HepG2 (cell line): ENCODE data around the gene ANKRD39. TPM values are rescaled to one million over a fixed set of nuclear protein-coding genes. Genes with fewer than 3 reads are reported as not detected.

ENCODE experiments used
- ATAC-seq: fragments of 200-7000 bp; cut with Tn5 transposase; 3 replicates; pipeline ENCODE4 v1.9.1; 2020; ENCODE audit warnings: mild to moderate bottlenecking, moderate library complexity
- BruUV-seq: library from RNA; stranded (reverse); fragments of 400-500 nt; replicated peaks from 2 replicates; lab custom pipeline; 2021; lab: Mats Ljungman, UMichigan
- CTCF ChIA-PET: fragments of 300-600 bp; formaldehyde crosslinking; extraction: SDS; loops from one replicate; lab custom pipeline; 2021; ENCODE audit warnings: low total read pairs, inconsistent platforms, low intra/inter-chr PET ratio; lab: Yijun Ruan, JAX
- POLR2A ChIA-PET: fragments of 350-600 bp; sonication (Branson Sonifier 250); formaldehyde crosslinking; loops from one replicate; lab custom pipeline; 2020; ENCODE audit warnings: antibody characterized with exemption, inconsistent platforms; lab: Yijun Ruan, JAX
- DNase-seq: peaks from one replicate; pipeline ENCODE4 v3.0.0-alpha.2; 2015; ENCODE audit warnings: low spot score
- FAIRE-seq: peaks from 3 replicates; lab custom pipeline; 2011; peaks lifted over from hg19 to GRCh38; lab: Jason Lieb, UNC
- H2AFZ ChIP-seq: one replicate; pipeline ENCODE4 v1.6.1; 2011; ENCODE audit warnings: low read length, inconsistent platforms
- H3K27ac ChIP-seq: fragments of 300-600 bp; 3 replicates; pipeline ENCODE4 v1.8.0; 2011; ENCODE audit warnings: mixed run types, mild to moderate bottlenecking, mixed read lengths, low read length, inconsistent platforms; ENCODE audit not compliant: insufficient read depth; ENCODE audit errors: extremely low read length
- H3K27me3 ChIP-seq, 2 experiments: fragments of 200-600 bp in 1 of 2; 2 replicates in 1 of 2; 3 replicates in 1 of 2; pipeline versions ENCODE4 v1.6.0 to v1.8.0; 2011; ENCODE audit warnings: low read length in 2 of 2, mild to moderate bottlenecking in 2 of 2, moderate library complexity in 2 of 2, inconsistent platforms in 1 of 2; ENCODE audit not compliant: insufficient read depth in 2 of 2, control insufficient read depth in 1 of 2
- H3K36me3 ChIP-seq, 2 experiments: fragments of 200-600 bp in 1 of 2; replicated peaks in 1 of 2; 2 replicates in 1 of 2; 3 replicates in 1 of 2; pipeline versions ENCODE4 v1.5.1 to v1.8.0; 2011; ENCODE audit warnings: low read length in 2 of 2, inconsistent platforms in 1 of 2; ENCODE audit not compliant: insufficient read depth in 2 of 2, control insufficient read depth in 1 of 2
- H3K4me1 ChIP-seq: 2 replicates; pipeline ENCODE4 v1.5.1; 2012; ENCODE audit warnings: low read length, inconsistent platforms; ENCODE audit not compliant: insufficient read depth
- H3K4me2 ChIP-seq: 2 replicates; pipeline ENCODE4 v1.6.0; 2011; ENCODE audit warnings: low read depth, low read length, inconsistent platforms
- H3K4me3 ChIP-seq, 3 experiments: fragments of 200-600 bp in 1 of 3; sonication (generic), shearing (Covaris generic) in 1 of 3; replicated peaks in 1 of 3; 2 replicates each; pipeline ENCODE4 v1.5.1; 2011 to 2016; ENCODE audit warnings: low read length in 3 of 3, inconsistent platforms in 2 of 3, low read depth in 2 of 3, mild to moderate bottlenecking in 2 of 3, control low read depth in 1 of 3, mixed read lengths in 1 of 3; ENCODE audit not compliant: insufficient read depth in 1 of 3
- H3K79me2 ChIP-seq: one replicate; pipeline ENCODE4 v1.6.1; 2011; ENCODE audit warnings: low read length, inconsistent platforms; ENCODE audit not compliant: insufficient read depth
- H3K9ac ChIP-seq: 2 replicates; pipeline ENCODE4 v1.6.0; 2011; ENCODE audit warnings: mild to moderate bottlenecking, low read depth, low read length, inconsistent platforms; ENCODE audit not compliant: insufficient read depth
- H3K9me3 ChIP-seq: 2 replicates; pipeline ENCODE4 v1.5.1; 2012; ENCODE audit warnings: mild to moderate bottlenecking, low read length
- H4K20me1 ChIP-seq: 2 replicates; pipeline ENCODE4 v1.6.0; 2011; ENCODE audit warnings: inconsistent platforms, mild to moderate bottlenecking, low read length, moderate library complexity; ENCODE audit not compliant: insufficient read depth
- ASH2L ChIP-seq: fragments of 300-600, 200-600 bp; sonication (generic); IDR thresholded peaks from 2 replicates; pipeline ENCODE4 v1.7.0; 2017; ENCODE audit warnings: low read depth, mild to moderate bottlenecking, moderate library complexity, mixed read lengths, low read length; ENCODE audit not compliant: insufficient read length
- ATF7-NPFF ChIP-seq: sonication (generic); formaldehyde crosslinking; IDR thresholded peaks from 2 replicates; pipeline ENCODE4 v1.8.1; 2023; ENCODE audit warnings: mild to moderate bottlenecking, low read depth, missing genetic modification reagents, moderate library complexity
- EHMT2 ChIP-seq: fragments of 200-600 bp; sonication (generic); IDR thresholded peaks from 2 replicates; pipeline ENCODE4 v1.7.0; 2017; ENCODE audit warnings: antibody characterized with exemption, low read depth, low read length, borderline replicate concordance
- ZNF788 ChIP-seq: sonication (generic); formaldehyde crosslinking; IDR thresholded peaks from 2 replicates; pipeline ENCODE4 v1.5.0; 2020; ENCODE audit warnings: mild to moderate bottlenecking, missing genetic modification reagents, borderline replicate concordance
- ZNF850 ChIP-seq: sonication (generic); formaldehyde crosslinking; conservative IDR thresholded peaks from 2 replicates; pipeline ENCODE4 v1.9.0; 2021; ENCODE audit warnings: mild to moderate bottlenecking, missing genetic modification reagents
- WGBS: methylation state at CpG from one replicate; pipeline ENCODE4 v1.1.6; 2017; ENCODE audit warnings: low lambda C conversion rate; 5-methylcytosine and 5-hydroxymethylcytosine counted together
- in situ Hi-C: cut with HindIII; loops from 2 replicates; pipeline ENCODE4 v1.10.0; 2017; ENCODE audit warnings: low pct_unique_long_range_greater_than_20kb; ENCODE audit not compliant: extremely low pct_ligation_motif_present
- intact Hi-C: fragments of 100-400 bp; cut with micrococcal nuclease; formaldehyde crosslinking; loops from one replicate; pipeline ENCODE4 v1.10.0; 2022; ENCODE audit not compliant: unreplicated experiment
- polyA plus RNA-seq, 8 experiments: library from polyadenylated mRNA; depleted of rRNA in 3 of 8; stranded (reverse) in 7 of 8; unstranded in 1 of 8; fragments of >200 nt; fragmentation: Illumina TruSeq in 4 of 8; extraction: Trizol in 4 of 8; gene quantifications; 2 replicates each; pipeline versions ENCODE4 v1.2.1 to v1.2.3, GENCODE V29; 2011 to 2016; ENCODE audit warnings: low read depth in 4 of 8, missing spikeins in 1 of 8, mixed read lengths in 1 of 8; ENCODE audit not compliant: insufficient read depth in 1 of 8
- total RNA-seq, 5 experiments: library from RNA; depleted of rRNA; stranded (reverse); fragments of >200 nt; fragmentation: Illumina TruSeq; extraction: Trizol; gene quantifications; 2 replicates each; pipeline ENCODE4 v1.2.3, GENCODE V29; 2016; ENCODE audit warnings: low read depth in 1 of 5
- TF ChIP-seq, protein P1 (sequence below): sonication (generic); formaldehyde crosslinking; IDR thresholded peaks from 2 replicates; pipeline ENCODE4 v1.4.0; 2020; ENCODE audit warnings: missing genetic modification reagents
- TF ChIP-seq, protein P2 (sequence below): sonication (generic); formaldehyde crosslinking; IDR thresholded peaks from 2 replicates; pipeline ENCODE4 v1.5.0; 2020; ENCODE audit warnings: mild to moderate bottlenecking, missing genetic modification reagents, moderate library complexity
- TF ChIP-seq, protein P3 (sequence below), 2 experiments: fragments of 450-650 bp in 1 of 2; sonication (generic) in 1 of 2; formaldehyde crosslinking; IDR thresholded peaks; 2 replicates each; pipeline versions ENCODE4 v1.5.0 to v1.8.0; 2020 to 2022; ENCODE audit warnings: mild to moderate bottlenecking in 1 of 2, missing genetic modification reagents in 1 of 2
- TF ChIP-seq, protein P4 (sequence below): sonication (generic); formaldehyde crosslinking; conservative IDR thresholded peaks from 2 replicates; pipeline ENCODE4 v1.4.0; 2020; ENCODE audit warnings: missing genetic modification reagents
- TF ChIP-seq, protein P5 (sequence below): sonication (generic); formaldehyde crosslinking; IDR thresholded peaks from 2 replicates; pipeline ENCODE4 v1.9.0; 2022; ENCODE audit warnings: low read depth, missing genetic modification reagents

The ANKRD39 gene
- total and polyA plus RNA-seq, 2 of the 13 experiments (the other 11 are each of a cell fraction or from before 2014, with no cell fraction given) = 23.2 to 24.8 TPM

DNA sequence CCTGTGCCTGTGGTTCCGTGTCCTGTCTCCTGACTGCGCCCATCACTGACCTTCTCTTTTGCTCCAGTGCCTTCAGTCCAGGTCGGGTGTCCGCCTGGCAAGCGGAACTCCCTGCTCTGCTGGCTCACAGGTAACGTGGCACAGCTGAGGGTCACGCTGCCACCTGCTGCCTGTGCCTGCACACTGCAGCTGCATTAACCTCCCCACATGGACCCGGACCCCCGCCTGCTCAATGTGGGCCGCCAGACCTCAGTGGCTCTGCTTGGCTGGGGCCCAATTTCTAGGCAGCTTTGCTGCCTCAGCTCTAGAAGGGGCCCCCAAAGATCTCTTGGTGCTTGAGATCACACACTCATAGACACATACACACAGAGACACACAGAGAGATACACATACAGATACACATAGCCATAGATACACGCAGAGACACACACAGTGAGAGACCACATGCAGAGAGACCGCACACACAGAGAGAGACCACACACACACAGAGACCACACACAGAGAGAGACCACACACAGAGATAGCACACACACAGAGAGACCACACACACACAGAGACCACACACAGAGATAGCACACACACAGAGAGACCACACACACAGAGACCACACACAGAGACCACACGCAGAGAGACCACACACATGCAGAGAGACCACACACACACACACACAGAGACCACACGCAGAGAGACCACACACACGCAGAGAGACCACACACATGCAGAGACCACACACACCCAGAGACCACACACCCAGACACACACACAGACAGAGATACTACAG is 56.6 kb downstream of the ANKRD39 start:
- DNase-seq (peak; percentile 71), ATAC-seq (peak; percentile 95), FAIRE-seq (peak; percentile 93)
- Histone ChIP-seq H4K20me1 (no peaks in the 10 kb centered on the region), H3K4me1 (peaks cover 25% of the 10 kb centered on the region), H3K27ac (no peak overlapping the region), H3K9ac (no peak overlapping the region), H3K79me2 (no peaks in the 10 kb centered on the region), H3K27me3 (no peaks in the 10 kb centered on the region), H3K9me3 (no peaks in the 10 kb centered on the region), H2AFZ (no peak overlapping the region), H3K4me3 (peak overlapping the region in 1 of 3 experiments; percentile 11; a peak in 1 of 6 replicates), H3K36me3 (peaks cover 5 to 11% of the 10 kb centered on the region in 2 experiments; a peak in 3 of 5 replicates), H3K4me2 (peak overlapping the region; percentile 8; the same call in 1 of the 2 replicates)
- POLR2A ChIA-PET = interaction anchor here (0.5 to 2.1 kb wide), 4 partner anchors 12 to 18 kb away, joined by 3 to 7 read pairs (median 4); partner anchors contain the start of gene CNNM3
- no TSS peak for BruUV-seq
- intact Hi-C loops = loop anchor here (2.0 kb wide), 1 partner anchor 250 kb away; no protein-coding TSS in a partner anchor
- CTCF ChIA-PET = interaction anchor here (0.6 to 1.6 kb wide), 4 partner anchors 38 to 251 kb away, joined by 3 to 8 read pairs (median 3); no protein-coding TSS in a partner anchor
- in situ Hi-C loops = no loop called here
- 56% methylated on average over 15 of the region's 15 CpGs for WGBS
- TF ChIP-seq ZNF850 = no peak
- TF ChIP-seq ZNF788 (CRISPR knock-in tag) = peak; percentile 61; the same call in 1 of the 2 replicates
- TF ChIP-seq, protein P1, sequence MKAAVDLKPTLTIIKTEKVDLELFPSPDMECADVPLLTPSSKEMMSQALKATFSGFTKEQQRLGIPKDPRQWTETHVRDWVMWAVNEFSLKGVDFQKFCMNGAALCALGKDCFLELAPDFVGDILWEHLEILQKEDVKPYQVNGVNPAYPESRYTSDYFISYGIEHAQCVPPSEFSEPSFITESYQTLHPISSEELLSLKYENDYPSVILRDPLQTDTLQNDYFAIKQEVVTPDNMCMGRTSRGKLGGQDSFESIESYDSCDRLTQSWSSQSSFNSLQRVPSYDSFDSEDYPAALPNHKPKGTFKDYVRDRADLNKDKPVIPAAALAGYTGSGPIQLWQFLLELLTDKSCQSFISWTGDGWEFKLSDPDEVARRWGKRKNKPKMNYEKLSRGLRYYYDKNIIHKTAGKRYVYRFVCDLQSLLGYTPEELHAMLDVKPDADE (CRISPR knock-in tag) = no peak
- TF ChIP-seq, protein P2, sequence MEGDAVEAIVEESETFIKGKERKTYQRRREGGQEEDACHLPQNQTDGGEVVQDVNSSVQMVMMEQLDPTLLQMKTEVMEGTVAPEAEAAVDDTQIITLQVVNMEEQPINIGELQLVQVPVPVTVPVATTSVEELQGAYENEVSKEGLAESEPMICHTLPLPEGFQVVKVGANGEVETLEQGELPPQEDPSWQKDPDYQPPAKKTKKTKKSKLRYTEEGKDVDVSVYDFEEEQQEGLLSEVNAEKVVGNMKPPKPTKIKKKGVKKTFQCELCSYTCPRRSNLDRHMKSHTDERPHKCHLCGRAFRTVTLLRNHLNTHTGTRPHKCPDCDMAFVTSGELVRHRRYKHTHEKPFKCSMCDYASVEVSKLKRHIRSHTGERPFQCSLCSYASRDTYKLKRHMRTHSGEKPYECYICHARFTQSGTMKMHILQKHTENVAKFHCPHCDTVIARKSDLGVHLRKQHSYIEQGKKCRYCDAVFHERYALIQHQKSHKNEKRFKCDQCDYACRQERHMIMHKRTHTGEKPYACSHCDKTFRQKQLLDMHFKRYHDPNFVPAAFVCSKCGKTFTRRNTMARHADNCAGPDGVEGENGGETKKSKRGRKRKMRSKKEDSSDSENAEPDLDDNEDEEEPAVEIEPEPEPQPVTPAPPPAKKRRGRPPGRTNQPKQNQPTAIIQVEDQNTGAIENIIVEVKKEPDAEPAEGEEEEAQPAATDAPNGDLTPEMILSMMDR (CRISPR knock-in tag) = peak; percentile 97
- TF ChIP-seq, protein P3, sequence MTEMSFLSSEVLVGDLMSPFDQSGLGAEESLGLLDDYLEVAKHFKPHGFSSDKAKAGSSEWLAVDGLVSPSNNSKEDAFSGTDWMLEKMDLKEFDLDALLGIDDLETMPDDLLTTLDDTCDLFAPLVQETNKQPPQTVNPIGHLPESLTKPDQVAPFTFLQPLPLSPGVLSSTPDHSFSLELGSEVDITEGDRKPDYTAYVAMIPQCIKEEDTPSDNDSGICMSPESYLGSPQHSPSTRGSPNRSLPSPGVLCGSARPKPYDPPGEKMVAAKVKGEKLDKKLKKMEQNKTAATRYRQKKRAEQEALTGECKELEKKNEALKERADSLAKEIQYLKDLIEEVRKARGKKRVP (CRISPR knock-in tag; IDR thresholded peaks at IDR 0.05) = no peak
- TF ChIP-seq ATF7-NPFF (CRISPR knock-in tag) = no peak
- TF ChIP-seq, protein P4, sequence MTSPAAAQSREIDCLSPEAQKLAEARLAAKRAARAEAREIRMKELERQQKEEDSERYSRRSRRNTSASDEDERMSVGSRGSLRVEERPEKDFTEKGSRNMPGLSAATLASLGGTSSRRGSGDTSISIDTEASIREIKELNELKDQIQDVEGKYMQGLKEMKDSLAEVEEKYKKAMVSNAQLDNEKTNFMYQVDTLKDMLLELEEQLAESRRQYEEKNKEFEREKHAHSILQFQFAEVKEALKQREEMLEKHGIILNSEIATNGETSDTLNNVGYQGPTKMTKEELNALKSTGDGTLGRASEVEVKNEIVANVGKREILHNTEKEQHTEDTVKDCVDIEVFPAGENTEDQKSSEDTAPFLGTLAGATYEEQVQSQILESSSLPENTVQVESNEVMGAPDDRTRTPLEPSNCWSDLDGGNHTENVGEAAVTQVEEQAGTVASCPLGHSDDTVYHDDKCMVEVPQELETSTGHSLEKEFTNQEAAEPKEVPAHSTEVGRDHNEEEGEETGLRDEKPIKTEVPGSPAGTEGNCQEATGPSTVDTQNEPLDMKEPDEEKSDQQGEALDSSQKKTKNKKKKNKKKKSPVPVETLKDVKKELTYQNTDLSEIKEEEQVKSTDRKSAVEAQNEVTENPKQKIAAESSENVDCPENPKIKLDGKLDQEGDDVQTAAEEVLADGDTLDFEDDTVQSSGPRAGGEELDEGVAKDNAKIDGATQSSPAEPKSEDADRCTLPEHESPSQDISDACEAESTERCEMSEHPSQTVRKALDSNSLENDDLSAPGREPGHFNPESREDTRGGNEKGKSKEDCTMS (CRISPR knock-in tag) = no peak
- TF ChIP-seq EHMT2 = no peak
- TF ChIP-seq, protein P5, sequence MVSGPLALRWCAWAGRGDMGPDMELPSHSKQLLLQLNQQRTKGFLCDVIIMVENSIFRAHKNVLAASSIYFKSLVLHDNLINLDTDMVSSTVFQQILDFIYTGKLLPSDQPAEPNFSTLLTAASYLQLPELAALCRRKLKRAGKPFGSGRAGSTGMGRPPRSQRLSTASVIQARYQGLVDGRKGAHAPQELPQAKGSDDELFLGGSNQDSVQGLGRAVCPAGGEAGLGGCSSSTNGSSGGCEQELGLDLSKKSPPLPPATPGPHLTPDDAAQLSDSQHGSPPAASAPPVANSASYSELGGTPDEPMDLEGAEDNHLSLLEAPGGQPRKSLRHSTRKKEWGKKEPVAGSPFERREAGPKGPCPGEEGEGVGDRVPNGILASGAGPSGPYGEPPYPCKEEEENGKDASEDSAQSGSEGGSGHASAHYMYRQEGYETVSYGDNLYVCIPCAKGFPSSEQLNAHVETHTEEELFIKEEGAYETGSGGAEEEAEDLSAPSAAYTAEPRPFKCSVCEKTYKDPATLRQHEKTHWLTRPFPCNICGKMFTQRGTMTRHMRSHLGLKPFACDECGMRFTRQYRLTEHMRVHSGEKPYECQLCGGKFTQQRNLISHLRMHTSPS (CRISPR knock-in tag) = peak; percentile 81
- TF ChIP-seq ASH2L = peak; percentile 41
